GM18498 (cell line): Measurements from ENCODE around the gene CETN1.

Source experiments
- ATAC-seq: cut with Tn5 transposase; IDR thresholded peaks from one replicate; pipeline ENCODE4 v1.9.1; 2021; ENCODE audit warnings: mild to moderate bottlenecking, moderate library complexity; ENCODE audit not compliant: unreplicated experiment

Gene CETN1

GRCh38 chr18:580154-580553 lies at the start of gene CETN1:
Gene CETN1 (plus strand): TSS chr18:580380. CDS start chr18:580409, 29 bp downstream.
- no peak for ATAC-seq

GRCh38 chr18:532018-532417 lies 48.2 kb upstream of the CETN1 start:
- ATAC-seq: no peak

- no peak for ATAC-seq
These were observed 47.5 kb upstream of the CETN1 start for GRCh38 chr18:532632-533031.

GRCh38 chr18:533995-534601 lies 46.1 kb upstream of the CETN1 start:
- no peak for ATAC-seq

GRCh38 chr18:543447-544078 lies 36.6 kb upstream of the CETN1 start:
- ATAC-seq: no peak

- ATAC-seq: no peak
These were observed 30.2 kb upstream of the CETN1 start for GRCh38 chr18:549967-550366.

- ATAC-seq: peak; percentile 97
These were observed 28.6 kb upstream of the CETN1 start for GRCh38 chr18:551404-552061.

- no peak for ATAC-seq
These were observed 24.3 kb upstream of the CETN1 start for GRCh38 chr18:555705-556457.

GRCh38 chr18:564708-565561 lies 15.2 kb upstream of the CETN1 start:
- no peak for ATAC-seq

- ATAC-seq: no peak
These were observed 14.6 kb upstream of the CETN1 start for GRCh38 chr18:565562-566061.

- no peak for ATAC-seq
These were observed 13.1 kb upstream of the CETN1 start for GRCh38 chr18:567122-567521.

GRCh38 chr18:568731-569130 lies 11.4 kb upstream of the CETN1 start:
- no peak for ATAC-seq

GRCh38 chr18:570256-570655 lies 9.9 kb upstream of the CETN1 start:
- no peak for ATAC-seq

GRCh38 chr18:570697-571096 lies 9.5 kb upstream of the CETN1 start:
- no peak for ATAC-seq

- no peak for ATAC-seq
These were observed 7.9 kb upstream of the CETN1 start for GRCh38 chr18:572091-572830.

- no peak for ATAC-seq
These were observed 7.3 kb upstream of the CETN1 start for GRCh38 chr18:572831-573289.

- ATAC-seq: no peak
These were observed 6.8 kb upstream of the CETN1 start for GRCh38 chr18:573385-573784.

- no peak for ATAC-seq
These were observed 5.9 kb upstream of the CETN1 start for GRCh38 chr18:574149-574860.
